H1 (cell line): ENCODE measurements around the gene WFIKKN1. TPM values are rescaled to one million over a fixed set of nuclear protein-coding genes. Genes with fewer than 3 reads are reported as not detected.

Source experiments
- CTCF ChIA-PET: fragments of 300-600 bp; sonication (Branson Sonifier 250); formaldehyde crosslinking; loops from one replicate; lab custom pipeline; 2021; ENCODE audit not compliant: partially characterized antibody; lab: Charles Lee
- POLR2A ChIA-PET: fragments of 300-600 bp; sonication (Branson Sonifier 250); formaldehyde crosslinking; loops from one replicate; lab custom pipeline; 2021; ENCODE audit warnings: inconsistent platforms; ENCODE audit not compliant: partially characterized antibody; lab: Charles Lee
- DNase-seq, 2 experiments: peaks; one replicate each; pipeline versions ENCODE4 v3.0.0 to v3.0.0-alpha.2; 2010 to 2022; ENCODE audit warnings: low spot score in 2 of 2, low read depth in 1 of 2, mixed read lengths in 1 of 2
- FAIRE-seq: peaks from 2 replicates; lab custom pipeline; 2011; peaks lifted over from hg19 to GRCh38; lab: Jason Lieb, UNC
- H2AFZ ChIP-seq: 2 replicates; pipeline ENCODE4 v1.8.1; 2012; ENCODE audit warnings: low read length, inconsistent platforms
- H2AK5ac ChIP-seq: 2 replicates; pipeline ENCODE4 v1.6.1; 2013; ENCODE audit warnings: low read depth, low read length
- H2BK120ac ChIP-seq: replicated peaks from 2 replicates; pipeline ENCODE3; 2013; ENCODE audit warnings: low read depth, low read length, inconsistent platforms
- H2BK12ac ChIP-seq: 2 replicates; pipeline ENCODE4 v1.6.1; 2013; ENCODE audit warnings: low read depth, low read length
- H2BK15ac ChIP-seq: 2 replicates; pipeline ENCODE4 v1.6.1; 2013; ENCODE audit warnings: low read length
- H2BK20ac ChIP-seq: 2 replicates; pipeline ENCODE4 v1.6.1; 2013; ENCODE audit warnings: low read length
- H2BK5ac ChIP-seq: 2 replicates; pipeline ENCODE4 v1.6.1; 2013; ENCODE audit warnings: low read depth, low read length
- H3K14ac ChIP-seq: 2 replicates; pipeline ENCODE4 v1.6.1; 2013; ENCODE audit warnings: inconsistent platforms; ENCODE audit not compliant: insufficient read length
- H3K18ac ChIP-seq: 2 replicates; pipeline ENCODE4 v1.6.1; 2013; ENCODE audit warnings: low read length; ENCODE audit errors: extremely low read depth
- H3K23ac ChIP-seq: 2 replicates; pipeline ENCODE4 v1.6.1; 2013; ENCODE audit warnings: inconsistent platforms; ENCODE audit not compliant: insufficient read length
- H3K23me2 ChIP-seq: 2 replicates; pipeline ENCODE4 v1.6.1; 2013; ENCODE audit warnings: low read depth, low read length
- H3K27ac ChIP-seq: 2 replicates; pipeline ENCODE4 v1.6.1; 2011; ENCODE audit warnings: low read depth, low read length, inconsistent platforms
- H3K27me3 ChIP-seq, 4 experiments: replicated peaks in 1 of 4; 1 replicate in 1 of 4; 2 replicates in 3 of 4; pipeline versions ENCODE4 v1.6.1 to v1.8.1; 2011 to 2013; ENCODE audit warnings: low read length in 3 of 4, mild to moderate bottlenecking in 3 of 4, inconsistent platforms in 2 of 4, mixed read lengths in 2 of 4, moderate library complexity in 1 of 4; ENCODE audit not compliant: control insufficient read depth in 3 of 4, insufficient read depth in 3 of 4; ENCODE audit errors: extremely low read depth in 1 of 4
- H3K36me3 ChIP-seq, 4 experiments: 2 replicates each; pipeline versions ENCODE4 v1.6.1 to v1.8.1; 2011 to 2013; ENCODE audit warnings: mild to moderate bottlenecking in 4 of 4, low read length in 3 of 4, moderate library complexity in 2 of 4, control low read depth in 1 of 4, inconsistent platforms in 1 of 4; ENCODE audit not compliant: insufficient read depth in 4 of 4, control insufficient read depth in 2 of 4
- H3K4ac ChIP-seq: replicated peaks from 2 replicates; pipeline ENCODE3; 2013; ENCODE audit warnings: low read length, low read depth, mixed read lengths, inconsistent platforms; ENCODE audit not compliant: insufficient read length
- H3K4me1 ChIP-seq, 4 experiments: replicated peaks in 1 of 4; 1 replicate in 1 of 4; 2 replicates in 3 of 4; pipeline versions ENCODE4 v1.6.1 to v1.8.1; 2011 to 2013; ENCODE audit warnings: low read length in 3 of 4, inconsistent platforms in 2 of 4, mixed read lengths in 1 of 4; ENCODE audit not compliant: insufficient read depth in 4 of 4, control insufficient read depth in 3 of 4
- H3K4me2 ChIP-seq, 2 experiments: 2 replicates each; pipeline versions ENCODE4 v1.6.1 to v1.8.1; 2011 to 2013; ENCODE audit warnings: low read depth in 2 of 2, low read length in 2 of 2, control low read depth in 1 of 2, inconsistent platforms in 1 of 2, mild to moderate bottlenecking in 1 of 2; ENCODE audit not compliant: insufficient read depth in 1 of 2
- H3K4me3 ChIP-seq, 4 experiments: fragments of 200-600, 300-600 bp in 1 of 4; sonication (generic), shearing (Covaris generic), sonication (Bioruptor Twin) in 1 of 4; 2 replicates each; pipeline versions ENCODE4 v1.5.1 to v1.8.1; 2011 to 2016; ENCODE audit warnings: low read length in 4 of 4, low read depth in 3 of 4, control low read depth in 2 of 4, inconsistent platforms in 2 of 4, mild to moderate bottlenecking in 2 of 4, mixed read lengths in 1 of 4, moderate library complexity in 1 of 4; ENCODE audit not compliant: insufficient read depth in 2 of 4; ENCODE audit errors: extremely low read depth in 1 of 4
- H3K56ac ChIP-seq: replicated peaks from 2 replicates; pipeline ENCODE3; 2013; ENCODE audit warnings: low read depth, mild to moderate bottlenecking, mixed read lengths, low read length, inconsistent platforms; ENCODE audit not compliant: insufficient read length
- H3K79me1 ChIP-seq: 2 replicates; pipeline ENCODE4 v1.6.1; 2013; ENCODE audit warnings: low read depth, low read length, control low read depth
- H3K79me2 ChIP-seq, 2 experiments: 2 replicates each; pipeline versions ENCODE4 v1.6.1 to v1.8.1; 2012 to 2013; ENCODE audit warnings: low read length in 2 of 2, mild to moderate bottlenecking in 2 of 2, inconsistent platforms in 1 of 2; ENCODE audit not compliant: insufficient read depth in 2 of 2, control insufficient read depth in 1 of 2
- H3K9ac ChIP-seq, 4 experiments: replicated peaks in 1 of 4; 1 replicate in 1 of 4; 2 replicates in 3 of 4; pipeline versions ENCODE4 v1.6.1 to v1.8.1; 2011 to 2013; ENCODE audit warnings: low read depth in 3 of 4, low read length in 3 of 4, control low read depth in 2 of 4, mild to moderate bottlenecking in 2 of 4, moderate library complexity in 2 of 4, inconsistent platforms in 1 of 4; ENCODE audit errors: extremely low read depth in 1 of 4
- H3K9me3 ChIP-seq, 2 experiments: 2 replicates each; pipeline versions ENCODE4 v1.6.1 to v1.8.1; 2012 to 2013; ENCODE audit warnings: mild to moderate bottlenecking in 2 of 2, moderate library complexity in 2 of 2, control low read depth in 1 of 2, inconsistent platforms in 1 of 2, low read depth in 1 of 2, low read length in 1 of 2, mixed read lengths in 1 of 2; ENCODE audit not compliant: insufficient read depth in 2 of 2
- H4K20me1 ChIP-seq, 2 experiments: replicated peaks in 1 of 2; 2 replicates each; pipeline versions ENCODE3 to v1.8.1; 2011 to 2013; ENCODE audit warnings: inconsistent platforms in 2 of 2, low read length in 2 of 2, mild to moderate bottlenecking in 1 of 2; ENCODE audit not compliant: insufficient read depth in 2 of 2, control insufficient read depth in 1 of 2
- H4K5ac ChIP-seq: 2 replicates; pipeline ENCODE4 v1.6.1; 2013; ENCODE audit warnings: low read length, low read depth, mixed read lengths, inconsistent platforms; ENCODE audit not compliant: insufficient read length
- H4K8ac ChIP-seq: 2 replicates; pipeline ENCODE4 v1.8.0; 2013; ENCODE audit warnings: mild to moderate bottlenecking, moderate library complexity, low read length, inconsistent platforms; ENCODE audit not compliant: insufficient read depth; ENCODE audit errors: extremely low read depth
- H4K91ac ChIP-seq: replicated peaks from 2 replicates; pipeline ENCODE3; 2013; ENCODE audit warnings: low read length, mixed read lengths, inconsistent platforms; ENCODE audit not compliant: insufficient read length
- CBX8 ChIP-seq: fragments of 300-800, 300-1000 bp; sonication (generic); IDR thresholded peaks from 2 replicates; pipeline ENCODE4 v1.7.1; 2016; ENCODE audit warnings: low read depth, low read length, borderline replicate concordance
- CREB1 ChIP-seq: IDR thresholded peaks from 2 replicates; pipeline ENCODE4 v1.6.1; 2012; ENCODE audit warnings: inconsistent platforms
- MAFK ChIP-seq: IDR thresholded peaks from 2 replicates; pipeline ENCODE4 v1.6.1; 2012; ENCODE audit warnings: low read depth, mild to moderate bottlenecking, improper control_type of control experiment, low read length
- RFX5 ChIP-seq: IDR thresholded peaks from 2 replicates; pipeline ENCODE4 v1.6.1; 2011; ENCODE audit warnings: low read depth, low read length, improper control_type of control experiment, borderline replicate concordance
- SUZ12 ChIP-seq: fragments of 200-600 bp; sonication (generic); IDR thresholded peaks from 2 replicates; pipeline ENCODE4 v1.6.1; 2012; ENCODE audit warnings: mild to moderate bottlenecking, inconsistent platforms, low read length, moderate library complexity, mixed read lengths
- WGBS, 2 experiments: shearing (Covaris generic) in 1 of 2; methylation state at CpG; one replicate each; pipeline versions ENCODE4 v1.1.6 to v1.1.7; 2013 to 2015; ENCODE audit warnings: low lambda C conversion rate in 2 of 2, mixed read lengths in 2 of 2, inconsistent platforms in 1 of 2, low coverage in 1 of 2, missing lambda C conversion rate in 1 of 2; ENCODE audit not compliant: insufficient replicate concordance in 2 of 2, insufficient coverage in 1 of 2, insufficient read length in 1 of 2; ENCODE audit errors: extremely low coverage in 1 of 2, missing lambda C conversion rate in 1 of 2; 5-methylcytosine and 5-hydroxymethylcytosine counted together
- polyA plus RNA-seq, 7 experiments: library from polyadenylated mRNA; depleted of rRNA in 3 of 7; stranded (reverse) in 5 of 7; unstranded in 2 of 7; fragments of >200 nt in 5 of 7; fragments of 200-250 nt in 2 of 7; gene quantifications; 1 replicate in 5 of 7; 2 replicates in 1 of 7; 4 replicates in 1 of 7; pipeline versions ENCODE4 v1.2.1 to v1.2.3, GENCODE V29; 2011 to 2013; ENCODE audit warnings: missing spikeins in 2 of 7, mixed read lengths in 2 of 7
- total RNA-seq: library from RNA; stranded (reverse); fragmentation: NEBNext Ultra II Directional; extraction: Animal tissue kit (Norgen Biotek cat#: 25700); gene quantifications from 2 replicates; pipeline ENCODE4 v1.2.1, GENCODE V29; 2021

Gene WFIKKN1
- total and polyA plus RNA-seq, 2 of the 8 experiments (the other 6 are each of a cell fraction or from before 2014, with no cell fraction given) = 11.4 to 15.8 TPM

DNA sequence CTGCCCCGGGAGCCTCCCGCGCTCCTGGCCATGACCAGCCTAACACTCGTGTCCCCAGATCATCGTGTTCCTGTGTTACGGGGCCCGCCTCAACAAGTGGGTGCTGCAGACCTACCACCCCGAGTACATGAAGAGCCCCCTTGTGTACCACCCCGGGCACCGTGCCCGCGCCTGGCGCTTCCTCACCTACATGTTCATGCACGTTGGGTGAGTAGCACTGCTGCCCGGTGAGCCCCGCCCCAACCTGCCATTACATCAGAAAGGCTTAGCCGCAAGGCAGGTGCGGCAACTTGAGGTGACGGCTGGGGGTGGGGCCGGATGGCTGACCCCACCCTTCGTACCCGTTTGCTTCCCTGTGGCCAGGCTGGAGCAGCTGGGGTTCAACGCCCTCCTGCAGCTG is 46.1 kb downstream of the WFIKKN1 start:
- Histone ChIP-seq H3K4me3 (0 out of 8 replicates have a peak overlapping the region, but pooled peaks of 1 of the 4 experiments have one; percentile 8), H2BK5ac (peak overlapping the region; percentile 26; the same call in 1 of the 2 replicates), H3K79me1 (peaks cover 6% of the 10 kb centered on the region; the same call in 1 of the 2 replicates), H2BK120ac (no peak overlapping the region), H3K23me2 (peaks cover 15% of the 10 kb centered on the region), H3K9me3 (no peaks in the 10 kb centered on the region), H4K8ac (peak overlapping the region; percentile 80; the same call in 1 of the 2 replicates), H3K79me2 (peaks cover 0 to 10% of the 10 kb centered on the region in 2 experiments; a peak in 1 of 4 replicates), H2AK5ac (peak overlapping the region; percentile 75; the same call in 1 of the 2 replicates), H4K91ac (peak overlapping the region; percentile 73), H3K56ac (no peak overlapping the region), H3K18ac (peak overlapping the region; percentile 48; the same call in 1 of the 2 replicates), H3K23ac (no peak overlapping the region), H3K27ac (no peak overlapping the region), H2BK15ac (peak overlapping the region; percentile 46; the same call in 1 of the 2 replicates), H3K14ac (no peak overlapping the region), H3K27me3 (peaks cover 0 to 2% (median 0%) of the 10 kb centered on the region in 4 experiments; a peak in 2 of 7 replicates), H3K4ac (no peak overlapping the region), H3K36me3 (peaks cover 11 to 22% (median 16%) of the 10 kb centered on the region in 4 experiments), H3K4me1 (peaks cover 0 to 37% (median 31%) of the 10 kb centered on the region in 4 experiments; a peak in 6 of 7 replicates), H4K5ac (no peak overlapping the region), H4K20me1 (peaks cover 2 to 28% of the 10 kb centered on the region in 2 experiments), H2BK20ac (no peak overlapping the region; the same call in 1 of the 2 replicates), H2AFZ (no peak overlapping the region), H3K9ac (no peak overlapping the region), H2BK12ac (peak overlapping the region; percentile 96; the same call in 1 of the 2 replicates), H3K4me2 (peak overlapping the region; percentile 11 to 52)
- TF ChIP-seq SUZ12 = no peak
- TF ChIP-seq CREB1 = no peak
- no peak for TF ChIP-seq CBX8
- TF ChIP-seq MAFK = no peak
- no peak for TF ChIP-seq RFX5
- peak in 1 of 2 experiments; percentile 63 for DNase-seq
- POLR2A ChIA-PET = interaction anchor here (1.4 to 13.3 kb wide), 7 partner anchors 7 to 126 kb away, joined by 4 to 214 read pairs (median 14); partner anchors contain the start of genes CHTF18, JMJD8, RHOT2 and RPUSD1
- 83% methylated on average over 22 of the region's 23 CpGs; no CpG with 5 or more reads in 1 of the 2 experiments for WGBS, 2 experiments
- FAIRE-seq = no peak
- CTCF ChIA-PET = interaction anchor here (1.7 to 12.0 kb wide), 4 partner anchors 9 to 94 kb away, joined by 4 to 75 read pairs (median 6); partner anchors contain the start of genes RHOT2 and WDR24
